Endothelial cell of umbilical vein (primary cell): Measurements from ENCODE around the gene GABPB2. TPM values are rescaled to one million over a fixed set of nuclear protein-coding genes. Genes with fewer than 3 reads are reported as not detected.

Experiments
- BruUV-seq: library from RNA; stranded (reverse); fragments of 400-500 nt; replicated peaks from 2 replicates; lab custom pipeline; 2021; lab: Mats Ljungman, UMichigan
- CTCF ChIA-PET: fragments of 300-600, 350-600 bp; sonication (Branson Sonifier 250); formaldehyde crosslinking; loops from one replicate; lab custom pipeline; 2021; ENCODE audit warnings: antibody characterized with exemption, inconsistent platforms; lab: Charles Lee
- POLR2A ChIA-PET: fragments of 300-600, 350-600 bp; sonication (Branson Sonifier 250); formaldehyde crosslinking; loops from one replicate; lab custom pipeline; 2021; ENCODE audit warnings: antibody characterized with exemption, inconsistent platforms; lab: Charles Lee
- DNase-seq: peaks from one replicate; pipeline ENCODE4 v3.0.0-alpha.2; 2011; ENCODE audit warnings: low read depth, low spot score
- FAIRE-seq: peaks from 2 replicates; lab custom pipeline; 2011; peaks lifted over from hg19 to GRCh38; lab: Jason Lieb, UNC
- H2AFZ ChIP-seq: 2 replicates; pipeline ENCODE4 v1.6.0; 2012; ENCODE audit warnings: low read depth, low read length, control low read depth, inconsistent platforms
- H3K27ac ChIP-seq: 2 replicates; pipeline ENCODE4 v1.5.1; 2011; ENCODE audit warnings: low read depth, mild to moderate bottlenecking, control low read depth, low read length, moderate library complexity; ENCODE audit not compliant: insufficient read depth
- H3K27me3 ChIP-seq, 2 experiments: 2 replicates each; pipeline versions ENCODE4 v1.6.0 to v1.6.1; 2011; ENCODE audit warnings: low read length in 2 of 2, mixed read lengths in 1 of 2; ENCODE audit not compliant: control insufficient read depth in 2 of 2, insufficient read depth in 2 of 2
- H3K36me3 ChIP-seq, 2 experiments: 2 replicates in 1 of 2; 3 replicates in 1 of 2; pipeline ENCODE4 v1.5.1; 2011; ENCODE audit warnings: low read length in 2 of 2, mild to moderate bottlenecking in 1 of 2, moderate library complexity in 1 of 2; ENCODE audit not compliant: control insufficient read depth in 2 of 2, insufficient read depth in 2 of 2; ENCODE audit errors: extremely low read depth in 1 of 2
- H3K4me1 ChIP-seq: 3 replicates; pipeline ENCODE4 v1.5.1; 2011; ENCODE audit warnings: mild to moderate bottlenecking, low read length; ENCODE audit not compliant: control insufficient read depth, insufficient read depth; ENCODE audit errors: extremely low read depth
- H3K4me2 ChIP-seq: 2 replicates; pipeline ENCODE4 v1.6.1; 2011; ENCODE audit warnings: low read length, control low read depth, mixed read lengths; ENCODE audit not compliant: insufficient read depth
- H3K4me3 ChIP-seq, 3 experiments: fragments of 200-600 bp in 1 of 3; sonication (generic), shearing (Covaris generic) in 1 of 3; replicated peaks in 1 of 3; 2 replicates each; pipeline ENCODE4 v1.5.1; 2011 to 2016; ENCODE audit warnings: control low read depth in 3 of 3, low read length in 3 of 3, mild to moderate bottlenecking in 2 of 3, inconsistent platforms in 1 of 3, low read depth in 1 of 3, moderate library complexity in 1 of 3; ENCODE audit not compliant: insufficient read depth in 1 of 3
- H3K79me2 ChIP-seq: 2 replicates; pipeline ENCODE4 v1.6.0; 2012; ENCODE audit warnings: low read length, inconsistent platforms; ENCODE audit not compliant: control insufficient read depth, insufficient read depth
- H3K9ac ChIP-seq: replicated peaks from 2 replicates; pipeline ENCODE3; 2011; ENCODE audit warnings: low read length, control low read depth; ENCODE audit not compliant: insufficient read depth; ENCODE audit errors: extremely low read depth
- H3K9me1 ChIP-seq: replicated peaks from 3 replicates; pipeline ENCODE4 v1.6.0; 2011; ENCODE audit warnings: mild to moderate bottlenecking, low read length; ENCODE audit not compliant: control insufficient read depth, insufficient read depth; ENCODE audit errors: extremely low read depth
- H3K9me3 ChIP-seq: replicated peaks from 2 replicates; pipeline ENCODE4 v1.5.1; 2012; ENCODE audit warnings: low read length, inconsistent platforms; ENCODE audit not compliant: control insufficient read depth, insufficient read depth
- H4K20me1 ChIP-seq: replicated peaks from 2 replicates; pipeline ENCODE3; 2011; ENCODE audit warnings: mild to moderate bottlenecking, low read length; ENCODE audit not compliant: control insufficient read depth, insufficient read depth; ENCODE audit errors: extremely low read depth
- EZH2 ChIP-seq: IDR thresholded peaks from 2 replicates; pipeline ENCODE4 v1.6.1; 2012; ENCODE audit warnings: borderline replicate concordance, low read depth, mild to moderate bottlenecking, moderate library complexity, low read length, inconsistent platforms; ENCODE audit not compliant: severe bottlenecking
- FOS ChIP-seq: IDR thresholded peaks from 2 replicates; pipeline ENCODE4 v1.6.1; 2011; ENCODE audit warnings: mild to moderate bottlenecking, low read length, moderate library complexity, borderline replicate concordance; ENCODE audit not compliant: insufficient read depth
- GATA2 ChIP-seq: IDR thresholded peaks from 2 replicates; pipeline ENCODE4 v1.7.0; 2011; ENCODE audit warnings: low read depth, mild to moderate bottlenecking, moderate library complexity, mixed read lengths, low read length; ENCODE audit not compliant: insufficient read length, insufficient read depth
- JUN ChIP-seq: IDR thresholded peaks from 2 replicates; pipeline ENCODE4 v1.6.1; 2011; ENCODE audit warnings: borderline replicate concordance, low read depth; ENCODE audit not compliant: insufficient read length, insufficient read depth
- MYC ChIP-seq: IDR thresholded peaks from one replicate; pipeline ENCODE4 v1.6.1; 2011; ENCODE audit warnings: mild to moderate bottlenecking, low read depth, low read length
- POLR2A ChIP-seq: IDR thresholded peaks from 2 replicates; pipeline ENCODE4 v1.6.1; 2012; ENCODE audit warnings: low read depth, mild to moderate bottlenecking, control low read depth, low read length
- POLR2AphosphoS5 ChIP-seq: IDR thresholded peaks from 2 replicates; pipeline ENCODE4 v1.6.1; 2012; ENCODE audit warnings: low read depth, mild to moderate bottlenecking, control low read depth, low read length, moderate library complexity; ENCODE audit not compliant: insufficient read depth
- dilution Hi-C: fragments of 300-500 bp; cut with MboI; formaldehyde crosslinking; loops from one replicate; pipeline ENCODE4 v1.15.0; 2019; ENCODE audit warnings: low sequenced_read_pairs; ENCODE audit not compliant: extremely low pct_ligation_motif_present
- intact Hi-C: fragments of 100-400 bp; cut with micrococcal nuclease; formaldehyde crosslinking; loops from one replicate; pipeline ENCODE4 v1.10.0; 2022
- polyA plus RNA-seq, 4 experiments: library from polyadenylated mRNA; depleted of rRNA in 3 of 4; stranded (reverse) in 3 of 4; unstranded in 1 of 4; fragments of >200 nt; gene quantifications; 2 replicates each; pipeline versions ENCODE4 v1.2.1 to v1.2.3, GENCODE V29; 2011 to 2012; ENCODE audit warnings: missing spikeins in 1 of 4
- total RNA-seq: library from RNA; stranded (reverse); gene quantifications from 2 replicates; pipeline ENCODE4 v1.2.3, GENCODE V29; 2021
- TF ChIP-seq, protein P1 (sequence below), 2 donors: IDR thresholded peaks; 1 replicate in 1 of 2; 2 replicates in 1 of 2; pipeline ENCODE4 v1.5.1; 2011; ENCODE audit warnings: low read length in 2 of 2, mild to moderate bottlenecking in 2 of 2, moderate library complexity in 2 of 2, control low read depth in 1 of 2, inconsistent platforms in 1 of 2, low read depth in 1 of 2; ENCODE audit not compliant: insufficient read depth in 1 of 2; ENCODE audit errors: extremely low read depth in 1 of 2
- TF ChIP-seq, protein P2 (sequence below): IDR thresholded peaks from 2 replicates; pipeline ENCODE4 v1.6.1; 2011; ENCODE audit not compliant: insufficient read depth, insufficient read length

The GABPB2 gene
- total and polyA plus RNA-seq, 2 donors (not counting 3 experiments of a cell fraction or from before 2014, with no cell fraction given): 2.6 to 4.3 TPM

DNA sequence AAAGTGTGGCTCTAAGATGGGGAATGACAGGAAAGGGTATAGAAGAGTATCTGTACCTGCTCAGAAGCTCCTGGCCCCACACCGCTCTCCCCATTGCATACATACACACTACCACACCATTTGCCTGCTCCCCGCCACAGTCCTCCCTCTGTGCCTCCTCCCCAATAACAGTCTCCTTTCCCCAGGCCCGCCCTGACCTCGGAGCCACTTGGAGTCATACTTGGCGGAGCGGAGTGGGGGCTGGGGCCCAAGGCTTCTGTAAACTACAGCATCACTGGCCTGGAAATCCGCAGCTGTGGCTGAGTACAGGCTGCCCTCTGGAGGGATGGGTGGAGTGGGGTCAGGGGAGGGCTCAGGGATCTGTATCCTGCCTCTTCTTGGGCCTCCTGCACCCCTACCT, 67.2 kb downstream of the GABPB2 start:
- CTCF ChIA-PET: interaction anchor here (1.0 to 1.2 kb wide), 2 partner anchors 8 to 38 kb away, joined by 3 read pairs; no protein-coding TSS in a partner anchor
- H3K79me2 ChIP-seq: no peaks in the 10 kb centered on the region
- BruUV-seq: no TSS peak
- peaks cover 2 to 69% of the 10 kb centered on the region in 2 experiments for H3K36me3 ChIP-seq
- no peak for TF ChIP-seq JUN
- TF ChIP-seq POLR2A: no peak
- TF ChIP-seq GATA2: no peak
- TF ChIP-seq POLR2AphosphoS5: no peak
- no peak for TF ChIP-seq MYC
- TF ChIP-seq, protein P1, sequence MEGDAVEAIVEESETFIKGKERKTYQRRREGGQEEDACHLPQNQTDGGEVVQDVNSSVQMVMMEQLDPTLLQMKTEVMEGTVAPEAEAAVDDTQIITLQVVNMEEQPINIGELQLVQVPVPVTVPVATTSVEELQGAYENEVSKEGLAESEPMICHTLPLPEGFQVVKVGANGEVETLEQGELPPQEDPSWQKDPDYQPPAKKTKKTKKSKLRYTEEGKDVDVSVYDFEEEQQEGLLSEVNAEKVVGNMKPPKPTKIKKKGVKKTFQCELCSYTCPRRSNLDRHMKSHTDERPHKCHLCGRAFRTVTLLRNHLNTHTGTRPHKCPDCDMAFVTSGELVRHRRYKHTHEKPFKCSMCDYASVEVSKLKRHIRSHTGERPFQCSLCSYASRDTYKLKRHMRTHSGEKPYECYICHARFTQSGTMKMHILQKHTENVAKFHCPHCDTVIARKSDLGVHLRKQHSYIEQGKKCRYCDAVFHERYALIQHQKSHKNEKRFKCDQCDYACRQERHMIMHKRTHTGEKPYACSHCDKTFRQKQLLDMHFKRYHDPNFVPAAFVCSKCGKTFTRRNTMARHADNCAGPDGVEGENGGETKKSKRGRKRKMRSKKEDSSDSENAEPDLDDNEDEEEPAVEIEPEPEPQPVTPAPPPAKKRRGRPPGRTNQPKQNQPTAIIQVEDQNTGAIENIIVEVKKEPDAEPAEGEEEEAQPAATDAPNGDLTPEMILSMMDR (IDR thresholded peaks at IDR 0.05; ENCODE audit: extremely low read depth in 1 of 2, insufficient read depth in 1 of 2, low read depth in 1 of 2, low read length in 2 of 2): no peak
- TF ChIP-seq, protein P2, sequence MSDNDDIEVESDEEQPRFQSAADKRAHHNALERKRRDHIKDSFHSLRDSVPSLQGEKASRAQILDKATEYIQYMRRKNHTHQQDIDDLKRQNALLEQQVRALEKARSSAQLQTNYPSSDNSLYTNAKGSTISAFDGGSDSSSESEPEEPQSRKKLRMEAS: no peak
- TF ChIP-seq FOS: no peak
- TF ChIP-seq EZH2: no peak
- dilution Hi-C loops (no loop called here), intact Hi-C loops (no loop called here)
- no peak overlapping the region for H3K9ac ChIP-seq
- H2AFZ ChIP-seq: no peak overlapping the region
- H3K9me3 ChIP-seq: no peaks in the 10 kb centered on the region
- H4K20me1 ChIP-seq: no peaks in the 10 kb centered on the region
- no peak overlapping the region for H3K4me2 ChIP-seq
- no peak overlapping the region for H3K27ac ChIP-seq
- FAIRE-seq (no peak), DNase-seq (no peak)
- H3K4me1 ChIP-seq: no peaks in the 10 kb centered on the region
- POLR2A ChIA-PET: no interaction called here
- H3K27me3 ChIP-seq: no peaks in the 10 kb centered on the region
- H3K9me1 ChIP-seq: no peaks in the 10 kb centered on the region
- no peak overlapping the region for H3K4me3 ChIP-seq
